IPS DF 19.7 (cell line): ENCODE results near the gene ZNF532.
"Not testable (repeated sequence)": the region's sequence is repeated elsewhere in the genome, so short reads cannot be mapped to it uniquely, and the experiment has no call there.

Experiments
- DNase-seq: peaks from one replicate; pipeline ENCODE4 v3.0.0-alpha.2; 2013; ENCODE audit warnings: low read depth, low spot score

Gene ZNF532

DNA sequence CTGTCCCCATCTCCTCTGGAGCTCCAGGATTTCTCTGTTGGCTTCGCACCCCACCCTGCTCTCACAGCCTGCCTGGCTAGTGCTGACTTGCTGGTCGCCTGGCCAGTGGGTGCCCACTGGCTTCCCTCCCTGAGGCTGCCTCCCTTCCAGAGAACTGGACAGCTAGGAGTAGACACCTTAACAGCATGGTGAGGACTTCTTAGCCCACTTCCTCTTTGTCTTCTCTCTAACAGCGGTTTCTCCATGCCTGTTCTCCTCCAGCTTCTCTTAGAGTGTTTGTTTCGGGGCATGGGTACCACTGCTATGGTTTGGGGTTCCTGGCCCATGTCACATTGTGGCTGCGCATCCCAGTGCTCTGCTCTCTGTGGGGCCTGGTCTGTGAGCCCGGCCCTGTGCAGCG, 37.1 kb downstream of the ZNF532 start:
- DNase-seq = no peak

- DNase-seq = no peak
These were observed 38.3 kb downstream of the ZNF532 start for GRCh38 chr18:58902961-58903360.

- DNase-seq = no peak
These were observed 38.9 kb downstream of the ZNF532 start for GRCh38 chr18:58903533-58903932.

DNA sequence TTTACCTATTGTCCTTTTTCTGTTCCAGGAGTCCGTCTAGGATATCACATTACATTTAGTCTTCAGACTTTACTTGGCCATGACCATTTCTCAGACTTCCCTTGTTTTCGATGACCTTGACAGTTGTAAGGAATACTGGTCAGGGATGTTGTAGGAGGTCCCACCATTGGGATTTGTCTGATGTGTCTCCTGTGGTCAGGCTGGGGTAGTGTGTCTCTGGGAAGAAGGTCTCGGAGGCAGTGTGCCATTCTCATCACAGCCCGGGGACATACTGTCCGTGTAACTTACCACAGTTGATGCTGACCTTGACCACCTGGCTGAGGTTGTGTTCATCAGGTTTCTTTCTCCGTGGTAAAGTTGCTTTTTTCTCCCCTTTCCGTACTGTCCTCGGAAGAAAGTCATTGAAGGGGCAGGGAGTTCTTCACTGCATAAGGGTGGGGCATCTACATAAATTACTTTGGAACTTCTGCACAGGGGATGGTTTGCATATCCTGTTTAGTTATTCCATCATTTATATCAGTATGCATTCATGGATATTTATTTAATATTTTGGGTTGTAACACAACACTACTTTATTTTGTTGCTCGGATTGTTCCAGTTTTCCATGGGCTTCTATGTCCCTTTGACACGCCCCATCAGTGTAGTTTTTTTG, 41.2 kb downstream of the ZNF532 start:
- no peak for DNase-seq

- DNase-seq = no peak
These were observed 43.3 kb downstream of the ZNF532 start for GRCh38 chr18:58908006-58908405.

DNA sequence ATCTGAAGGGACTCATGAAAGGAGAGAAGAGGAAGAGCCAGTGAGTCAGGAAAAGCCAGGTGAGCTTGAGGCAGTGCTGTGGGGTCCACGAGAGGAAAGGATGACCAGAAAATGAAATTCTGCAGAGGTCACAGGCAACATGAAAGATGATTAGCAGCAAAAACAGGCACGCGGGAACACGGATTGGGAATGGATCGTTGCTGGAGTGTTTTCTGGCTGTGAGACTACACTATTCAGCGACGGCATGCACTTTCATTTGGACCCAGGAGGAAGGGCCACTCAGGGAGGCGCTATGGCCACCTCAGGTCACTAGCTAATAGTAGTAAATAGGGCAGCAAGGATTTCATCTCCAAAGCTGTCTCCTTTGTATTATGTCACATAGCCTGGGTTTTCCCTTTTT, 44.8 kb downstream of the ZNF532 start:
- DNase-seq = no peak

DNA sequence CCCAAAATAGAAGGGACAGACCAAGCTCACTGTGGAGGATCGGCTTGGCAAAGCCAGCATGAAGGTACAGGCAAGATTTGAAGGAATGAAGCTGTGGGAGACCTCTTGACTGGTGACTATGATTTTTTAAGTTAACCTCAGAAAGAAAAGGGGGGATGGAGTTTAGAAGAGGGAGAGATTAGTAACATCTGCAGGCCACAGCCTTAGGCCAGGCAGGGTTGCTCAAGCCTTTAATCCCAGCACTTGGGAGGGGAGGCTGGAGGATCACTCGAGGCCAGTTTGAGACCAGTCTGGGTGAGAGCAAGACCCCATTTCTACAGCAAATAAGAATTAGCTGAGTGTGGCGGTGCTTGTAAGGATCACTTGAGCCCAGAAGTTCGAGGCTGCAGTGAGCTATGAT, 46.6 kb downstream of the ZNF532 start:
- no peak for DNase-seq

- no peak for DNase-seq
These were observed 47.1 kb downstream of the ZNF532 start for GRCh38 chr18:58911766-58912165.

- DNase-seq = no peak
These were observed 50.5 kb downstream of the ZNF532 start for GRCh38 chr18:58915006-58915799.

DNA sequence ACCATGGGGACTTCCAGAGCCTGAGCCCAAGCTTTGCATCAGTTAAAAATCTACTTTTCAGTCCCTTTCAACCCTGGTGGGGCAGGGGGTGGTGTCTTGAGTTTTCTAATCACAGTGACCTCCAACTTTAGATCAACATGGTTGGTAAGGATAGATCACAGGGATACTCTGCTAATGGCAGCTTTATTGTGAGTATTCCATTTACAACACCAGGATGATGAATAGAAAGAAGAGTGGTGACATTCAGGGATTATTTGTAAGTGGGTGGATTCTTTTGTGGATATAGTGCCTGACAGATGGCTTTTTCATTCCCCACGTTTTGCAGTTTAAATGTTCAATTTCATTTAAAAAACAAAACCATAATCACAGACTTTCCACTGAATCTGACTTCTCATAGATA, 51.3 kb downstream of the ZNF532 start:
- no peak for DNase-seq

GRCh38 chr18:58919934-58920333, 55.3 kb downstream of the ZNF532 start:
- DNase-seq = not testable (repeated sequence)

DNA sequence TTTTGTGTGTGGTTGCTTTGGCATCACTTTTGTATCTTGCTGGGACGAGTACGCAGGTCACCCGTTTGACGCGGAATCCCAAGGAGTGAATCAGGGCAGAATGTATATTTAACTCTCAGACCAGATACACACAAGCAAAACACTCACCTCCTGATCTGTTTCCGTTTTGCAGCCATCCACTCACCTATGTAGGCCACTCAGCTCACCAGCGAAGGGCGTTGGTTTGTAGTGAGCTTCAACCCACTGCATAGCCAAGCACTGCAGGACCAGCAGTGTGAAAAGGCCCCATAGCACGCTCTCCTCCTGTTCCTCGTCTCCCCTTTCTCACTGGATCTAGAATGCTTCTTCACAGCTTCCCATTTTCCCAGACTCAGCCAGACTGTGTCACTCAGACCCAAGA, 58.3 kb downstream of the ZNF532 start:
- no peak for DNase-seq

- no peak for DNase-seq
These were observed 59.8 kb downstream of the ZNF532 start for GRCh38 chr18:58924473-58924872.

- no peak for DNase-seq
These were observed 63.0 kb downstream of the ZNF532 start for GRCh38 chr18:58927659-58928058.

GRCh38 chr18:58928386-58928785, 63.7 kb downstream of the ZNF532 start:
- DNase-seq = no peak

- DNase-seq = no peak
These were observed 64.5 kb downstream of the ZNF532 start for GRCh38 chr18:58929206-58929605.

DNA sequence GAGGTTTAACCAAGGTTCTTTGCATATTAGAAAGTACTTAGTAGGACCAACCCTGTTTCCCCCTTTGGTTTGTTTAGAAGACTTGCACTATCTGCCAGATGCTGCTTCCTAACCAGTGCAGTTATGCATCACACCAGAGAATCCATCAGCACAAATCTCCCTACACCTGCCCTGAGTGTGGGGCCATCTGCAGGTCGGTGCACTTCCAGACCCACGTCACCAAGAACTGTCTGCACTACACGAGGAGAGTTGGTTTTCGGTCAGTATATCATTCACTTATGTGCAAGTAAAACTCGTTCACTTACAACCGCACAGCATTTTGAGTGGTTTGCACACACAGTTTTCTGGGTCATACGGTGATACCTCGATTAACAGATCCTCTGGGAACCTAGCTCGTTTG, 69.7 kb downstream of the ZNF532 start:
- no peak for DNase-seq

DNA sequence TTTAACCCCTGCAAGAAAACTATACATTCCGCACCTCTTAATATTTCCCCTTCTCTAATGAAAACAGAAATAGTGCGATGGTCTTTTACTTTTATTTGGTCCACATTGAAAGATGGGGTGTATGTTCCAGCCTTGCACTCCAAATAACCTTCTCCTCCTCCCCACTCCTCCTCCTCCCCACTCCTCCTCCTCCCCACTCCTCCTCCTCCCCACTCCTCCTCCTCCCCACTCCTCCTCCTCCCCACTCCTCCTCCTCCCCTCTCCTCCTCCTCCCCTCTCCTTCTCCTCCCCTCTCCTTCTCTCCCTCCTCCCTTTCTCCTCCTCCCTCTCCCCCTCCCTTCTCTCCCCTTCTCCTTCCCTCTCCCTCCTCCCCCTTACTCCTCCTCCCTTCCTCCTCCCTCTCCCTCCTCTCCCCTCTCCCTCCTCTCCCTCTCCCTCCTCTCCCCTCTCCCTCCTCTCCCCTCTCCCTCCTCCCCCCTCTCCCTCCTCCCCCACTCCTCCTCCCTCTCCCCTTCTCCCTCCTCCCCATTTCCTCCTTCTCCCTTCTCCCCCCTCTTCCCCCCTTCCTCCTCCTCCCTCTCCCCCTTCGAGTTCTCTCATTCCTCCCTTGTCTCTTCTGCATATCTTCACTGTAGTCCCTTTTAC, 70.4 kb downstream of the ZNF532 start:
- DNase-seq = no peak

DNA sequence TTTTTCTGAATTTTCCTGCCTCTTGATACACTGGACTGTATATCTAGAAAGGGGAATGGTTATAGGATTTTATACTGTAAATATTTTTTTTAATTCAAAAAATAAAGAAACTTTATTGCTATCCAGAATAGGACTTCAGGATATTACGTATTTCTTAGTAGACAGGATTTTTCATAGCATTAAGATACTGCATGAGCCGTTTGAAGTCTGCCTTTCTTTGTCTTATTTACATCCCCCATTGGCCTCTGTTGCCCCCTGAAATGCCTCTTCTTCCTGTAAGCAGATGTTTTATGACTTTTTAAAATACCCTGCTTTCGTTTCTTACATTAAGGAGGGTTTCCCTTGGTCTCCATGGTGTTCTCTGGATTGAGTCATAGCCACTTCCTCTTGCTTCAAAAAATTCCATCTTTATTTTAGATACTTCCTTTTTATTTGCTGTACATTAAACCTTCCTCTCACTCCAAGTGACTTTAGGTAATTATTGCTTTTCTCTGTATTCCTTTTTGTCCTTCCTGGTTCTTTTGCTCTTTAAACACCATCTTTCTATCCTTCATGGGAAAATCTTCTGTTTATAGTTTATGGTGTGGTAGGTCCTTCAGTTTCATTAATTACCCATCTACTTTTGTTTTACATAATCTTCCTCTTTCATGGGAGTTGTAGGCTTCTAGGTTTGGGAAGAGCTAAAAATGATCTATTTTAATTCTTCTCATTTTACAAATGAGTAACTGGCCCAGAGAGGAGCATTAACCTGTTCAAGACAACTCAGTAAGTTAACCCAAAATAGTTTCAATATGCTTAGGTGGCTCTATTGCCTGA, 72.6 kb downstream of the ZNF532 start:
- DNase-seq = no peak

- DNase-seq = no peak
These were observed 73.2 kb downstream of the ZNF532 start for GRCh38 chr18:58937887-58938267.

DNA sequence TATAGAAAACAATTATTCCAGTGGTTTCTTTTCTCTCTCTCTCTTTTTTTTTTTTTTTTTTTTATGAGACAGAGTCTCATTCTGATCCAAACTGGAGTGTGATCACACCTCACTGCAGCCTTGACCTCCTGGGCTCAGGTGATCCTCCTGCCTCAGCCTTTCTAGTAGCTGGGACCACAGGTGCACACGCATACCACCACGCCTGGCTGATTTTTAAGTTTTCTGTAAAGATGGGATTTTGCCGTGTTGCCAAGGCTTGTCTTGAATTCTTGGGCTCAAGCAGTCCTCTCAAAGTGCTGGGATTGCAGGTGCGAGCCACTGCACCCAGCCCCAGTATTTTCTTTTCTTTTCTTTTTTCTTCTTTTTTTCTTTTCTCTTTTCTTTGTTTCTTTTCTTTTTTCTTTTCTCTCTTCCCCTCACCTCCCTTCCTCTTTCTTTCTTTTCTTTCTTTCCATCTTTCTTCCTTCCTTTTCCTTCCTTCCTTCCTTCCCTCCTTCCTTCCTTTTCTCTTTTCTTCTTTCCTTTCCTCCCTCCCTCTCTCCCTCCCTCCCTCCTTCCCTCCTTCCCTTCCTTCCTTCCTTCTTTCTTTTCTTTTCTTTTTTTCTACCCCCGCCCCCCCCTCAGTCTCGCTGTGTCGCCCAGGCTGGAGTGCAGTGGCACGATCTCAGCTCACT, 76.9 kb downstream of the ZNF532 start:
- DNase-seq = no peak
